Stimulated activated CD8-positive, alpha-beta memory T cell treated with anti-CD3 and anti-CD28 coated beads, Interleukin-7, amount 100 ng/mL, for 1 hour (primary cell): Measurements from ENCODE around the gene CCT8.
A peak's percentile ranks its signal among the peaks of the same experiment; 100 is the strongest.

Experiments
- DNase-seq, 2 donors: peaks; one replicate each; pipeline ENCODE4 v3.0.0-alpha.2; 2020; ENCODE audit warnings: low read depth in 2 of 2

CCT8 gene

GRCh38 chr21:29077651-29078090 lies 4.2 kb upstream of the CCT8 start:
- no peak for DNase-seq

DNA sequence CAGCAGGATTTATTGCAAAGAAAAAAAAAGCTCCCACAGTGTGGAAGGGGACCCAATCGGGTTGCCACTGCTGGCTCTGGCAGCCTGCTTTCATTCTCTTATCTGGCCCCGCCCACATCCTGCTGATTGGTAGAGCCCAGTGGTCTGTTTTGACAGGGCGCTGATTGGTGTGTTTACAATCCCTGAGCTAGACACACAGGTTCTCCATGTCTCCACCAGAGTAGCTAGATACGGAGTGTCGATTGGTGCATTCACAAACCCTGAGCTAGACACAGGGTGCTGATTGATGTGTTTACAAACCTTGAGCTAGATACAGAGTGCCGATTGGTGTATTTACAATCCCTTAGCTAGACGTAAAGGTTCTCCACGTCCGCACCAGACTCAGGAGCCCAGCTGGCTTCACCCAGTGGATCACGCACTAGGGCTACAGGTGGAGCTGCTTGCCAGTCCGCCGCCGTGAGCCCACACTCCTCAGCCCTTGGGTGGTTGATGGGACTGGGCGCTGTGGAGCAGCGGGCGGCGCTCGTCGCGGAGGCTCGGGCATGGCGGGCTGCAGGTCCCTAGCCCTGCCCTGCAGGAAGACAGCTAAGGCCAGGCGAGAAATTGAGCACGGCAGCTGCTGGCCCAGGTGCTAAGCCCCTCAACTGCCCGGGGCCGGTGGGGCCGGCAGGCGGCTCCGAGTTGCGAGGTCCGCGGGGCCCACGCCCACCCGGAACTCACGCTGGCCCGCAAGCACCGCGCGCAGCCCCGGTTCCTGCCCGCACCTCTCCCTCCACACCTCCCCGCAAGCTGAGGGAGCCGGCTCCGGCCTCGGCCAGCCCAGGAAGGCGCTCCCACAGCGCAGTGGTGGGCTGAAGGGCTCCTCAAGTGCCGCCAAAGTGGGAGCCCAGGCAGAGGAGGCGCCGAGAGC lies 3.5 kb upstream of the CCT8 start:
- peak; percentile 30 to 37 for DNase-seq

GRCh38 chr21:29075706-29076466 lies 2.4 kb upstream of the CCT8 start:
- no peak for DNase-seq

DNA sequence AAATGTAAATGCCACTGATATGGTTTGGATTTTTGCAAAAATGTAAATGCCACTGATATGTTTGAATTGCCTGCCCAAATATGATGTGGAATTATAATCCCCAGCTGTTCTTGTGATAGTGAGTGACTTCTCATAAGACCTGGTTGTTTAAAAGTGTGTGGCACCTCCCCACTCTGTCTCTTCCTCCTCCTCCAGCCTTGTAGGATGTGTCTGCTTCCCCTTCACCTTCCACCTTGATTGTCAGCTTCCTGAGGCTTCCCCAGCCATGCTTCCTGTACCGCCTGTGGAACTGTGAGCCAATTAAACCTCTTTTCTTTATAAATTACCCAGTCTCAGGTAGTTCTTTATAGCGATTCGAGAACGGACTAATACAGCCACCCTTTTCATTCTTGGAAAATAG lies 1.3 kb upstream of the CCT8 start:
- DNase-seq, result no peak

DNA sequence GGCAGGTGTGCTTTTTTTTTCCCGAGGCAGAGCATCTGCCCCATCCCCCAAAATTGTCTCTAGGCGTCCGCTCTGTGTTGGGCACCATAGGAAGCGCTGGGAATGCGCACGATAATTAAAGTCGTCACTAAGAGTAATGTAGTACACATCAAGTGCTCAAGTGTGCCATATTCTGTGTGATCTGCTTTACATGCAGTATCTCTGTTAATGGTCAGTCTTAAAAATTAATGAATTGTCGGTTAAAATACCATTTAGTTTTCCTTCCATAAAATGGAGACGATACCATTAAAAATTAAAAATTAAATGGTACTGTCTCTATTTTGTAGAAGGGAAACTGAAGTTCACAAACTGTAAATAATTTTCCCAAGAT lies 544 bp upstream of the CCT8 start:
- no peak for DNase-seq

GRCh38 chr21:29072873-29073221 lies 601 bp downstream of the CCT8 start:
- DNase-seq, result no peak

GRCh38 chr21:29064850-29065481 lies 8.5 kb downstream of the CCT8 start:
- no peak for DNase-seq

- DNase-seq, result no peak
Observed at GRCh38 chr21:29056538-29057050, 16.9 kb downstream of the CCT8 start.

DNA sequence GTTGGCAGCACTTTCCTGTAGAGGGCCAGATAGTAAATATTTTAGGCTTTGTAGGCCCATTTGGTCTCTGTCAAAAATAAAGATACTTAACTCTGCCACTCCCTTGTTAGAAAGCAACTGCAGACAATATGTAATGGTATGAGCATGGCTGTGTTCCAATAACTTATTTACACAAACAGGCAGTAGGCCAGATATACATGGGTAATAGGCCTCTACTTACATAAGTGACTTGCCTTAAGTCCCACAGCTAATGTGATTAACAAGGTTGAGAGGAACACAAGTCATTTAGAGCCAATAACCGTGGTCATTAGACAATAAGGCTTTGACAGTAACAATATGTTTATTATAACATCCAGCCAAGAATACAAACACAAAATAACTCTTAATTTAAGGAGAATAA lies 17.4 kb downstream of the CCT8 start:
- no peak for DNase-seq

DNA sequence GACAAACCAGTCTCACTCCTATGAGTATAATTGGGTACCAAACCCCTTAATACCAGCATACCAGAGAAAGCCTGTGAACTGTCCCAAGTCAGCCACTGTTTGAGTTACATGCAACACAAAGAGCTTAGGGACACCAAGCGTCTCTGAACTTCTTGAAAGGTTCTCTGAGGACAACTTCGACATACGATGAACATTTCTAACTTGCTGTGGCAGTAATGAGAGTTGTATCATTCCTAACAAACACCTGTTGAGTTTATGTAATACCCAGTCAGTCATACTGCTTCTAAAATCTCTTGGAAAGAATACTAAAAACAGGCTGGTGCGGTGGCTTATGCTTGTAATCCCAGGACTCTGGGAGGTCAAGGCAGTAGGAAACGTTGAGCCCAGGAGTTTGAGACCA lies 18.4 kb downstream of the CCT8 start:
- no peak for DNase-seq

- DNase-seq, result no peak
Observed at GRCh38 chr21:29053656-29054055, 19.8 kb downstream of the CCT8 start.

GRCh38 chr21:29053011-29053553 lies 20.4 kb downstream of the CCT8 start:
- DNase-seq, result no peak

DNA sequence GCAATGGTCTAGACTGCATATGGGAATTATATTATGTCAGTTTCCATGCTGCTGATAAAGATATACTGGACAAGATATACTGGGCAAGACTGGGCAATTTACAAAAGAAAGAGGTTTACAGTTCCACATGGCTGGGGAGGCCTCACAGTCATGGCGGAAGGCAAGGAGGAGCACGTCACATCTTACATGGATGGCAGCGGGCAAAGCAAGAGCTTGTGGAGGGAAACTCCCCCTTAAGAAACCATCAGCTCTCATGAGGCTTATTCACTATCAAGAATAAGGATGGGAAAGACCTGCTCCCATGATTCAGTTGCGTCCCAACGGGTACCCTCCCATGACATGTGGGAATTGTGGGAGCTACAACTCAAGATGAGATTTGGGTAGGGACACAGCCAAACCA lies 21.2 kb downstream of the CCT8 start:
- DNase-seq, result no peak

DNA sequence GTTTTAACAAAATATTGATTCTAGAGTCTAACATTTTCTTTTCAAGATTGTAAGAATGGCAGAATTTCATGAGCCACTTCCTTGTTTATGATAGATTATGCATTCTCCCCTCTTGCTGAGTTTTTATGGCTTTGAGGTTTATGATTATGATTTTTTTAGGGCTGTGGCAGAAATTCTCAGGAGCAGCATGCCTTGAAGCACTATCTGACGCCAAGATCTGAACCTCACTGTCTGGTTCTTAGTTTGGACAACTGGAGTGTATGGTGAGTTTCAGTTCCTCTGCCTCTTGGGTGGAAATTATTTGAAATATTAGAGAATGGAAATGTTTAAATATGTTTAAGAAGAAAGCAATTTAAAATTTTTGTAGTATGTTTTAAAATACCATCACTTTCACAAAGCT lies 38.8 kb downstream of the CCT8 start:
- DNase-seq, result no peak

- no peak for DNase-seq
Observed at GRCh38 chr21:29033871-29034270, 39.6 kb downstream of the CCT8 start.

DNA sequence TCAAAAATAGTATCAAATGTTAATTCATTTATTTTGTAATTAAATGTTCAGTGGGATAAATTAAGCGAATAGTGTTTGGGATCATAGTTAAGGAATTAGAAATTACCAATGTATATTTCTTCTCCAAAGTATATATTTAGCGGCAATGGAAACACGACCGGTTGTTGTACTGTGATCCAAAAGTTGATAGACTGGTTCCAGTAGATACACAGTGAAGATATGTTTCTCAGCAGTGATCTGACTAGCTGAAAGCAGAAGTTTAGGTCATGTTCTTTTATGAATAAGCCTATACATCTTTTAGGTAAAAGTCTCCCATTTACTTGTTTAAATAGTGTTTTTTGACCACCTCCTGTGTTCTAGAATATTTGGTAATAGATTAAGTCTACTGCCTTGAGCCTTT lies 40.1 kb downstream of the CCT8 start:
- no peak for DNase-seq

DNA sequence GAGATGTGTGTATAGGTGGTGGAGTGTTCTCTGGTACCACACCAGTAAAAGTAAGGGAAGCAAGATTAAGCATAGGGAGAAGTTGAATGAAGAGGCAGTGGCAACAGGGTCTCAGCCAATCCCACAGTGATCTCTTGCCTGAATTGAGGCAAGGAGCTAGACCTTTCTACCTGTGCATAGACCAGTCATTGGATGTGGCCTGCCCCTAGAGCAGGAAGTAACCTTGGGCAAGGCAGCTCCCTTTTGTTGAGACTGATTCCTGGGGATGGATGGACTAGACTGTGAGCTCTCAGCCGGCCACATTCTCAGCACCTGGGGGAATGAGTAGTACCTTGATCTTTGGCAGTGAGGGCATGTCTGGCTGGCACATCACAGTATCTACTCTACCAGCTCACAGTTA lies 42.5 kb downstream of the CCT8 start:
- DNase-seq, result no peak

DNA sequence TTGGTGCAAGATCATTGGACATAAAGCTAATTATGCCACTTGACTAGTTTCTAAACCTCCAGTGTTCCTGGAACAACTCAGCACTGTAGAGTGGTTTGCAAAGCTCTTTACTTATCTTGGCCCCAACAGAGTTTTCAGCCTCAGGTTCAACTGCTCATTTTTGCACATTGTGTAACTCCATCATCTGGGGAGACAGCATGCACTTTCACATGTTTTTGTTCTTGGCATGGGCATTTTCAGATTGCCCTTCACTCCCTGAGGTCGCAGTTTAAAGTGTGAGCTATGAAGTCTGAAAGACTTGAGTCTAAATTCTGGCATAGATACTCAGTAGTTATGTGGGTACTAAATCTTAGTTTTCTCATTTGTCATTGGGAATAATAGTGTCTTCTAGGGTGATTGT lies 43.9 kb downstream of the CCT8 start:
- no peak for DNase-seq

DNA sequence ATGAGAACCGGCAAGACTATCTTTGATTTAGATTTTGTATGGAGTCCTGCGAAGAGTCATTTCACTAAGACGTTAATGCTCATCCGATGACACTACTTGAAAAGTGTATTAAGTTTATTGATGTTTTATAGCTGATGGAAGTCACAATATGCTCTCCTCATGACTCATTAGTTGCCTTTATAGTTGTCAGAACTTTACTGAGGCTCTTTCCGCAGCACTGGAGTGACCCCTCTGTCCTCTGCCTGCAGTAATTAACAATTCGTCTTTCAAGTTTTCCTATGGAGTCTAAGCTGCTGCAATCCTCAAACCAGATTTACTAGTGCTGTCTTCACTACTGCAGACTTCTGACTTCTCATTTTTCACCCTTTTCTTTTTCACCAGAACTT lies 48.1 kb downstream of the CCT8 start:
- no peak for DNase-seq

GRCh38 chr21:29024474-29025327 lies 48.7 kb downstream of the CCT8 start, which contains the start of gene USP16:
Gene USP16 (plus strand): TSS chr21:29024668. CDS start chr21:29027914, 3,246 bp downstream.
- peak; percentile 85 to 90 for DNase-seq

GRCh38 chr21:29022166-29022565 lies 51.3 kb downstream of the CCT8 start:
- no peak for DNase-seq
